NCI-H1436 treated with DMSO at 0.1 percent for 48 hours (cell line): Measurements from ENCODE around the gene NPAS3.

Source experiments
- DNase-seq: peaks from one replicate; lab custom pipeline; 2025; lab: John Stamatoyannopoulos, UW

The NPAS3 gene

DNA sequence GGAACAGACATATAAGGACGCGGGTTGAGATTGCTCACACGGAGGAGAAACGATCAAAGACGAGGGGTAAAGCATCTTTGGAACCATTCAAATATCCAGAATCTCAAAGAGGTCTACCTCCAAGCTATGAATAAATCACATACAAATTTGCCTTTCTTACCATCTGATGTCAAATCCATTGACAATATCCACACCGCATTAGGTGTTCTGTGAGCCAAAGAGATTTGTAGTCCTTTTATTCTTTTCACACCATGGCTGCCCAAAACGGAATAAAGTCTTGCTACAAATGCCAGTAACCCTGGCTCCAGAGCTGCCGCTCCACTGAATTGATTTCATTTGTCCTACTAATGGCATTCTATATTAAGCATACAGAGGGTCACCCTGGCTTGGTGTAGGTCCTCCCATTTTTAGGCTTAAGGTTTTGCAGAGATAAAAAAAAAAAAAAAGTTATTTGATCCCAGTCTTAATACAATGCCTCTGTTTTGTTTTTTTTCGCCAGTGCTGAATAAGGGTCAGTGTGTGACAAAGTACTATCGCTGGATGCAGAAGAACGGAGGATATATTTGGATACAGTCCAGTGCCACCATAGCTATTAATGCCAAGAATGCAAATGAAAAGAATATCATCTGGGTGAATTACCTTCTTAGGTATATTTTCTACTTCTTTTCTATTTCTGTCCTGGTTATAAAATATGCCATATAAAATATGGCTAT lies 854.9 kb downstream of the NPAS3 start:
- no peak for DNase-seq

DNA sequence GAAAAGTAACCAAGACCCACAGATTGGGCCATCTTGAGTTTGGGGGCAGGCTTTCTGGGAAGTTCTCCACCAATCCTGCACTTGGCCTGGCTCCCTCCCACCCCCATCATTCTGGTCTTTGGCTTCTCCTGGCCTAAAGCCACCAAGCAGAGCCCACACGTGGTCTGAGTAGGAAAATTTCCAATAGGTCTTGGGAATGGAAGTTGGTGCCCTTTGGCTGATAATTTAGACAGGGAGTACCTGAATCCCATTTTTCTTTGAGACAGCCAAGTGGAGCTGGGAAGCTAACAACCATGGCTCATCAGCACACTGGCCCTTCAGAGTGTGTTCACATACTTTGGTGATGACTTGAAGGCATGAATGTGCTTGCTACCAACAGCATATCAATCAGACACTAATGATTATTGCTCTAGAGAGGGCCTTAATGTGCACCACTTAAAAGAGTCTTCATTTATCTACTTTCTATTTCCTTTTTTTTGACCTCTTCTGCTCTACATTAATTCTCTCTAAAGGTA lies 856.2 kb downstream of the NPAS3 start:
- no peak for DNase-seq

GRCh38 chr14:33796356-33796755 lies 857.7 kb downstream of the NPAS3 start:
- DNase-seq, result no peak

DNA sequence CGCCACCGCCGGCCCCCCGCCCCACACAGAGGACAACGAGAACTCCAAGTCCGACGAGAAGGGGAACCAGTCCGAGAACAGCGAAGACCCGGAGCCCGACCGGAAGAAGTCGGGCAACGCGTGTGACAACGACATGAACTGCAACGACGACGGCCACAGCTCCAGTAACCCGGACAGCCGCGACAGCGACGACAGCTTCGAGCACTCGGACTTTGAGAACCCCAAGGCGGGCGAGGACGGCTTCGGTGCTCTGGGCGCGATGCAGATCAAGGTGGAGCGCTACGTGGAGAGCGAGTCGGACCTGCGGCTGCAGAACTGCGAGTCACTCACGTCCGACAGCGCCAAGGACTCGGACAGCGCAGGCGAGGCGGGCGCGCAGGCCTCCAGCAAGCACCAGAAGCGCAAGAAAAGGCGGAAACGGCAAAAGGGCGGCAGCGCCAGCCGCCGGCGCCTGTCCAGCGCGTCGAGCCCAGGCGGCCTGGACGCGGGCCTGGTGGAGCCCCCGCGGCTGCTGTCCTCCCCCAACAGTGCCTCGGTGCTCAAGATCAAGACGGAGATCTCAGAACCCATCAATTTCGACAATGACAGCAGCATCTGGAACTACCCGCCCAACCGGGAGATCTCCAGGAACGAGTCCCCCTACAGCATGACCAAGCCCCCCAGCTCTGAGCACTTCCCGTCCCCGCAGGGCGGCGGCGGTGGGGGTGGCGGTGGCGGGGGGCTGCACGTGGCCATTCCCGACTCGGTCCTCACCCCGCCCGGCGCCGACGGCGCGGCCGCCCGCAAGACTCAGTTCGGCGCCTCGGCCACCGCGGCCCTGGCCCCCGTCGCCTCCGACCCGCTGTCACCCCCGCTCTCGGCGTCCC lies 861.3 kb downstream of the NPAS3 start:
- DNase-seq, result no peak

DNA sequence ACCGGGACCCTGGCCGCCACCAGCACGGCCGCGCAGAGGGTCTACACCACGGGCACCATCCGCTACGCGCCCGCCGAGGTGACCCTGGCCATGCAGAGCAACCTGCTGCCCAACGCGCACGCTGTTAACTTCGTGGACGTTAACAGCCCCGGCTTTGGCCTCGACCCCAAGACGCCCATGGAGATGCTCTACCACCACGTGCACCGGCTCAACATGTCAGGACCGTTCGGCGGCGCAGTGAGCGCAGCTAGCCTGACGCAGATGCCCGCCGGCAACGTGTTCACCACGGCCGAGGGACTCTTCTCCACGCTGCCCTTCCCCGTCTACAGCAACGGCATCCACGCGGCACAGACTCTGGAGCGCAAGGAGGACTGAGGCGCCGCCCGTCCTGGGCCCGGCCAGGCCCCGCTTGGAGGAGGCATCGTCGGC lies 862.1 kb downstream of the NPAS3 start:
- DNase-seq, result no peak

DNA sequence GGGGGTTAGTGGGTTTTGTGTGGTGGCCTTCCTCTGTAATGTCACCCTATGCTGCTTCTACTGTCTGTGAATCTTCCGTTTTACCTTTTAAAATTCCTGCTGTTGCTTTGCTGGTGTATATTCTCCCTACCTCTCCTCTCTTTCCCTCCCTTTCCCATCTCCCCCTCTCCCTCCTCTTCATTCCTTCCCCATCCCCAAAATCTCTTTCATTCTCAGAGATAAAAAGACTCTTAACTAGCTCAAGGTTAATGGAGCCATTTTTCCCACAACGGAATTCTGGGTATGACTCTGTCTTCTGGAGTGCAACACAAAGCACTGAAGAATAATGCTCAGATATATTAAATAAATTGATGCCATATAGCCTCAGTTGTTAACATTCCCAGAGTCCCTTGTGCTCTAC lies 864.1 kb downstream of the NPAS3 start:
- DNase-seq, result no peak

- no peak for DNase-seq
Observed at GRCh38 chr14:33805593-33805992, 866.9 kb downstream of the NPAS3 start.

DNA sequence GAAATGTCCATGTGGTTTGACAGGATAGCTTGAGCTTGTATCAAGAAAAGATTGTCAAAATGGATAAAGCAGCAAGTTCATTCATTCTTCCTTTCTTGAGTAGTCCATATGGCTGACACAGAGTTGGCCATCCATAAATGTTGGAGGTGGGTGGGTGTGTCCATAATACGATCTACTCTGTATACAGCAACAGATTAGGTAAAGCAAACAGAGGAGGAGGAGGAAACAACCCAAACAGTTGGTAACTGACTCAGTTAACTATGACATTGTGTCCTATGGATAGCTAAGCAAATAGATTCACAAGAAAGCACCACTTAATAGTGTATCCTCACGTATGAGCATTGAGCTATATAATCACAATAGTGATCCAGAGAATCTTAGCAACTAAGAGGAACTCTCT lies 868.2 kb downstream of the NPAS3 start:
- DNase-seq, result no peak

GRCh38 chr14:33808187-33808586 lies 869.5 kb downstream of the NPAS3 start:
- DNase-seq, result no peak

GRCh38 chr14:33809396-33809981 lies 870.8 kb downstream of the NPAS3 start:
- DNase-seq, result no peak

- no peak for DNase-seq
Observed at GRCh38 chr14:33810308-33810707, 871.6 kb downstream of the NPAS3 start.

DNA sequence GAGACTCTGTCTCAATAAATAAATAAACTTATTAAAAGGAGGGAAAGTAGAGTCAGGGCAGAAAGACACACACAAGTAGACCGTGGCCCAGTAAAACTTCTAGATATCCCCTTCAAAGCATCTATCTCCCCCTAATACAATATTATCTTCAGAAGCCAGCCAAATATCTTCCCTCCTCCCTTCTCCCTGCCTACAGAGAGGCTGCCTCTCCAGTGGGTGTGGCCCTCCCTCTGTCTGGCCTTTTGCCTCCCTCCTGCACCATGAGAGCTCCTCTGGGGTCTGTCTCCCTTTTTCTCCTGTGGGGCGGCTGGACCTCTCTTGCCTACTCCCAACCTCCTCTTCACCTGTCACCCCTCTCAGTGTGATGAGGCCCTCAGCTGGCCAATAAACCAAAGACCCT lies 873.0 kb downstream of the NPAS3 start:
- no peak for DNase-seq

DNA sequence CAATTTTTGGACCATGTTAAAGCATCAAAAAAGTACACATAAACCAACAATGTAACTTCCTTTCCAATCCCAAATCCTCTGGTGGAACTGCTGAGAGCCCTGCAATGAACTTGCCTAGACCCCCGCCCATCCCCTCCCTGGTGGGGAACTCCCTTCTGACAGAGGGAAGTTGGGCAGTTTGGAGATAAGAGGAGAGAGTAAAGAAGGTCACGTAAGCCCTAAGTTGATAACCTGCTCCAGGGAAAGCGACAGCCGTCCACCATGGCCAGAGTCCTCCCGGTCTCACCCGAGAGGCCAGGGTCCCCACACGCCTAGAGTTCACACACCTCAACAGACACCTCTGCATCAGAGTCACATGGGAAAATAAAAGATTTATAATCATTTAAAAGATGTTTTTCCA lies 873.5 kb downstream of the NPAS3 start:
- no peak for DNase-seq

- no peak for DNase-seq
Observed at GRCh38 chr14:33812601-33813000, 873.9 kb downstream of the NPAS3 start.

- no peak for DNase-seq
Observed at GRCh38 chr14:33814010-33814409, 875.3 kb downstream of the NPAS3 start.

GRCh38 chr14:33833706-33834465 lies 895.2 kb downstream of the NPAS3 start:
- no peak for DNase-seq

- no peak for DNase-seq
Observed at GRCh38 chr14:33834466-33835260, 896.0 kb downstream of the NPAS3 start.

DNA sequence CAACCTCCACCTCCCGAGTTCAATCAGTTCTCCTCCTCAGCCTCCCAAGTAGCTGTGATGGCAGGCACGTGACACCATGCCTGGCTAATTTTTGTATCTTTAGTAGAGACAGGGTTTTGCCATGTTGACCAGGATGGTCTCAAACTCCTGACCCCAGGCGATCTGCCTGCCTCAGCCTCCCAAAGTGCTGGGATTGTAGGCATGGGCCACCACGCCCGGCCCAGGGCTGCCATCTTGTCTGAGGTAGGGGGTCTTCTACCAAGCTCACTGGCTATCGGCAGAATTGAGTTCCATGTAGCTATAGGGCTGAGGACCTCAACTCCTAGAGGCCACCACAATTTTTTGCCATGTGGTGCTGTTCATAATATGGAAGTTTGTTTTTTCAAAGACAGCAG lies 896.6 kb downstream of the NPAS3 start:
- DNase-seq, result no peak

GRCh38 chr14:33835677-33836076 lies 897.0 kb downstream of the NPAS3 start:
- no peak for DNase-seq

DNA sequence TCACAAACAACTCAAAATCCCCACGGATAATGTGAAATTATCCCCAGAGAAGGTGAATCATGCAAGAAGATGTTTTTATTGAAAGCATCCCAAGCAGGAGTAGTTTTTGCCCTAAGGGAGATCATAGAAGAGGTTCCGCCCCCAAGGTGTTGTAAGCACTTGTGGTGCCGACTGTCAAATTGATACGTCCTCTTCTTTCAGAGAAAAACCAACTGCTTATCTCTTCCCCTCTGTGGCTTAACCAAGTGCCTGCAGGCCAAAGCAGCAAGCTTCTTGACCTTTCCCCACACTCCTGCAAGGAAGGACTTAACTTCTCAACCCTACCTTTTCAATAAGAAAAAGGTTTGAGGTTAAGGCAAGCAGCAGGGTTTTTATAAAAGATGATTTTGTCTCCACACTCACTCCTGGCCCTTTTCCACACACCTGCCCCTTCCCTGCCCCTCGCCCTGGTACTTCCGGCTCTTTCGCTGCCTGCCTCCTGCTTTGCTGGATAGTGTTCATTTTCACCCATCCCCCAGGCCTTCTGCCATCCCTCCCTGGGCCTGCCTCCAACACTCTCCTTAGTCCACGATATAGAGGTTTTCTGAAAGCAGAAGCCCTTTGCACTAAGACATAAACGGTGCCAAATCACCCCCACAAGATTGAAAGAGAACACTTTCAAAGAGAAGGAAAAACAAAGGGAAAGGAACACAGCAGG lies 897.7 kb downstream of the NPAS3 start:
- DNase-seq, result no peak
